BJ (cell line): Measurements from ENCODE around the gene ELMOD2. TPM values are rescaled to one million over a fixed set of nuclear protein-coding genes. Genes with fewer than 3 reads are reported as not detected.

Source experiments
- CTCF ChIA-PET: fragments of 350-600 bp; formaldehyde crosslinking; extraction: SDS; loops from one replicate; lab custom pipeline; 2021; ENCODE audit warnings: antibody characterized with exemption, inconsistent platforms; lab: Yijun Ruan, JAX
- POLR2A ChIA-PET: fragments of 300-600 bp; sonication (Branson Sonifier 250); formaldehyde crosslinking; extraction: SDS; loops from one replicate; lab custom pipeline; 2021; ENCODE audit warnings: antibody characterized with exemption; lab: Charles Lee
- DNase-seq: peaks from one replicate; pipeline ENCODE4 v3.0.0-alpha.2; 2011; ENCODE audit warnings: low read depth
- H3K27me3 ChIP-seq: 2 replicates; pipeline ENCODE4 v1.6.0; 2011; ENCODE audit warnings: low read length; ENCODE audit not compliant: control insufficient read depth, insufficient read depth
- H3K36me3 ChIP-seq: 2 replicates; pipeline ENCODE4 v1.5.1; 2011; ENCODE audit warnings: low read length; ENCODE audit not compliant: control insufficient read depth, insufficient read depth
- H3K4me3 ChIP-seq: 2 replicates; pipeline ENCODE4 v1.5.1; 2011; ENCODE audit warnings: low read depth, mild to moderate bottlenecking, control low read depth, low read length
- polyA minus RNA-seq: library from RNA; depleted of rRNA, polyadenylated mRNA; stranded (reverse); fragments of >200 nt; gene quantifications from 2 replicates; pipeline ENCODE4 v1.2.3, GENCODE V29; 2011; rRNA and poly(A)+ RNA removed
- polyA plus RNA-seq: library from polyadenylated mRNA; depleted of rRNA; stranded (reverse); fragments of >200 nt; gene quantifications from 2 replicates; pipeline ENCODE4 v1.2.3, GENCODE V29; 2011; rRNA removed
- TF ChIP-seq, protein P1 (sequence below): IDR thresholded peaks from 2 replicates; pipeline ENCODE4 v1.5.1; 2011; ENCODE audit warnings: low read depth, mild to moderate bottlenecking, control low read depth, inconsistent platforms, low read length, moderate library complexity; ENCODE audit not compliant: insufficient read depth

ELMOD2 gene, protein sequence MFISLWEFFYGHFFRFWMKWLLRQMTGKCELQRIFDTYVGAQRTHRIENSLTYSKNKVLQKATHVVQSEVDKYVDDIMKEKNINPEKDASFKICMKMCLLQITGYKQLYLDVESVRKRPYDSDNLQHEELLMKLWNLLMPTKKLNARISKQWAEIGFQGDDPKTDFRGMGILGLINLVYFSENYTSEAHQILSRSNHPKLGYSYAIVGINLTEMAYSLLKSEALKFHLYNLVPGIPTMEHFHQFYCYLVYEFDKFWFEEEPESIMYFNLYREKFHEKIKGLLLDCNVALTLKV
- 6.5 and 15.7 TPM in 2 replicates for polyA plus RNA-seq
- polyA minus RNA-seq = 5.0 and 7.0 TPM in 2 replicates

DNA sequence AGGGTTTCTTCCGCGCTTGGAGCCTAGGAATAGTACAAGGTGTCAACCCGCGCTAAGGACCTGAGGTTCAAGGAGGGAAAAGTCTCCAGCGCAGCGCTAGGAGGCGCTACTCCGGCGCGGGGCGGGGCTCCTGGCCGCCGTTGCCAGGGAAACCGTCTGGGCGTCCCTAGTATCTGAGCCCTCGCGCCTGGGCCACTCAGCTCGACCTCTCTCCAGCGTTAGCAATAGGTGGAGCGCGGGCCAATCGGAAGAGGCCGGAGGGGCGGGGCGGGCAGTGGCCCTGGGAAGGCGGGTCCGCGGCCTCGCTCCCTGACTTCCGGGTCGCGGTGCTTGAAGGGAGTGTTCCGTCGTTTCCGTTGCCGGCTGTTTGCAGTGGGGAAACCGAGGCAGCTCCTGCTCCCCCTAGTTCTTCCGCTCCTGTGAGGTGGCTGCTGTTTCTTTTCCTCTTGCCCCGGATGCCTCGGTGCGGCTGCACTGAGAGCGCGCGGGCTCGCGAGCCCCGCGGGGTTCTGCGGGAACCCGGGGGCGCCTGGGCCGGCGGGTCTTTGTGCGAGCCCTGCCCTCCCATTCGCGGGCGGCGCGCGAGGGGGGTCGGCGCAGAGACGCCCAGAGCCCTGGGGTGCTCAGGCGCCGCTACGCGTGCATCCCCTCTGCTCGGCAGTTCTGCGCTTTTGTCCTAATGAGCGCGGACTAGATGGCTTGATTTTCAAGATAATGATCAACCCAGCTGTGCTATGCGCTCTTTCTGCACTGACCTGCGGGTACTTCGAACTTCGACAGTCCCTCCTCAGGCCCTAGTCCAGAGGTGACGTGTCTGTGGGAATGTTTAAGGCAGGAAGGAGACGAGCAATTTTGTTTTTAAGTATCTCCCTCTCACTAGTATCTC, at the start of gene ELMOD2:
Gene ELMOD2 (plus strand): TSS at position 312 of the 886 bp plus-strand sequence. CDS start 1,261 bp downstream, outside the sequence.
- TF ChIP-seq, protein P1, sequence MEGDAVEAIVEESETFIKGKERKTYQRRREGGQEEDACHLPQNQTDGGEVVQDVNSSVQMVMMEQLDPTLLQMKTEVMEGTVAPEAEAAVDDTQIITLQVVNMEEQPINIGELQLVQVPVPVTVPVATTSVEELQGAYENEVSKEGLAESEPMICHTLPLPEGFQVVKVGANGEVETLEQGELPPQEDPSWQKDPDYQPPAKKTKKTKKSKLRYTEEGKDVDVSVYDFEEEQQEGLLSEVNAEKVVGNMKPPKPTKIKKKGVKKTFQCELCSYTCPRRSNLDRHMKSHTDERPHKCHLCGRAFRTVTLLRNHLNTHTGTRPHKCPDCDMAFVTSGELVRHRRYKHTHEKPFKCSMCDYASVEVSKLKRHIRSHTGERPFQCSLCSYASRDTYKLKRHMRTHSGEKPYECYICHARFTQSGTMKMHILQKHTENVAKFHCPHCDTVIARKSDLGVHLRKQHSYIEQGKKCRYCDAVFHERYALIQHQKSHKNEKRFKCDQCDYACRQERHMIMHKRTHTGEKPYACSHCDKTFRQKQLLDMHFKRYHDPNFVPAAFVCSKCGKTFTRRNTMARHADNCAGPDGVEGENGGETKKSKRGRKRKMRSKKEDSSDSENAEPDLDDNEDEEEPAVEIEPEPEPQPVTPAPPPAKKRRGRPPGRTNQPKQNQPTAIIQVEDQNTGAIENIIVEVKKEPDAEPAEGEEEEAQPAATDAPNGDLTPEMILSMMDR = peak; percentile 98
- Histone ChIP-seq H3K36me3 (no peaks in the 10 kb centered on the region), H3K4me3 (peak within 1 kb of the TSS; percentile 66), H3K27me3 (no peaks in the 10 kb centered on the region)
- ChIA-PET CTCF (interaction anchor here (0.6 to 2.4 kb wide), 15 partner anchors 9 to 335 kb away, joined by 3 to 10 read pairs (median 4); partner anchors contain the start of gene SCOC), POLR2A (interaction anchor here (0.6 kb wide), 2 partner anchors 597 to 778 kb away, joined by 4 to 5 read pairs; no protein-coding TSS in a partner anchor)
- peak; percentile 79 for DNase-seq

DNA sequence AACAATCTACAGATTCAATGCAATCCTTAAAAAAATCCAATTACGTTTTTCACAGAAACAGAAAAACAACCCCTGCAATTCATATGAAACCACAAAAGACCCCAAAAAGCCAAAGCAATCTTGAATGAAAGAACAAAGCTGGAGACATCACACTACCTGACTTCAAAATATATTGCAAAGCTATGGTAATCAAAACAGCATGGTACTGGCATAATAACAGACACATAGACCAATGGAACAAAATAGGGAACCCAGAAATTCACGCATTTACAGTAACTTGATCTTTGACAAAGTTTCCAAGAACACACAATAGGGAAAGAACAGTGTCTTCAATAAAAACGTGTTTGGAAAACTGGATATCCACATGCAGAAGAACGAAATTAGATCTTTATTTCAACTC, 40.5 kb upstream of the ELMOD2 start:
- TF ChIP-seq, protein P1 = no peak
- Histone ChIP-seq H3K36me3 (no peaks in the 10 kb centered on the region), H3K4me3 (no peak overlapping the region), H3K27me3 (0 out of 2 replicates have a peak, but pooled peaks cover 1% of the 10 kb centered on the region)
- ChIA-PET CTCF (interaction anchor here (1.2 kb wide), 1 partner anchor 41 kb away, joined by 3 read pairs; the partner anchor contains the start of gene ELMOD2), POLR2A (no interaction called here)
- no peak for DNase-seq

DNA sequence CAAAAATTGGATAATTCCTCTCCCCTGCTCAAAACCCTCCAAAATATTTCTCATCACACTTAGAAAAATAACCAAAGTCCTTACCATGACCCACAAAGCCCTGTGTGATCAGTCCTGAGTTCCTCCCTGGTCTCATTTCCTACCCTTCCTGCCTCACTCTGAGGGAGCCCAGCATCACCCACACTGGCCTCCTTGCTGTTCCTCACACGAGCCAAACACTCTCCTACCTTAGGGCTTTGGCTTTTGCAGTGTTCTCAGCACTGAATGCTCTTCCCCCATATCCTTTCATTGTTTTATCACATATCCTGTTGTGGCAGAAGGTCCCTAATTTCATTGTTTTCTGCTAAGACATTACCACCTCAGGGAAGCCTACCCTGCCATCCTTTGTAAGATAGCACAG, 38.0 kb upstream of the ELMOD2 start:
- DNase-seq = no peak
- no peak overlapping the region for H3K4me3 ChIP-seq
- POLR2A ChIA-PET = no interaction called here
- CTCF ChIA-PET = no interaction called here
- H3K27me3 ChIP-seq = 0 out of 2 replicates have a peak, but pooled peaks cover 1% of the 10 kb centered on the region
- H3K36me3 ChIP-seq = no peaks in the 10 kb centered on the region
- TF ChIP-seq, protein P1 = no peak

DNA sequence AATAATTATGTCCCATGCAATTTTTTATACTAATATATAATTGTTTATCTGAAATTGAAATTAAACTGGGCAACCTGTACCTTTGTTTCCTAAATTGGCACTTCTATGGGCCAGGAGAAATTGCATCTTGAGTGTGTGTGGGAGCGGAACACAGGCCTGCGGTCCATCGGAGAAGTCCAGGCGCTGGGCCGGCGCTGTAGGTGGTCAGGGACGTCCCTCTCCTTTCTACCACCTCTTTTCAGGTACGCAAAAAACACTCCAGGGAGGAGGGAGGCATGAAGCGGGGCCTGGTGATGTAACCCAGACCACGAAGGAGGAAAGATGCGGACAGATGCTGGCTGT, 26.6 kb upstream of the ELMOD2 start:
- POLR2A ChIA-PET = no interaction called here
- H3K27me3 ChIP-seq = peaks cover 20% of the 10 kb centered on the region
- CTCF ChIA-PET = no interaction called here
- H3K4me3 ChIP-seq = no peak overlapping the region
- DNase-seq = no peak
- no peaks in the 10 kb centered on the region for H3K36me3 ChIP-seq
- TF ChIP-seq, protein P1 = no peak
